MM.1S (cell line): ENCODE measurements around the gene FNIP2.

Experiments
- DNase-seq: peaks from one replicate; pipeline ENCODE4 v3.0.0-alpha.2; 2015
- H2AFZ ChIP-seq: fragments of 300-600 bp; sonication (generic); 2 replicates; pipeline ENCODE4 v1.6.0; 2016; ENCODE audit warnings: antibody characterized with exemption, low read length
- H3F3A ChIP-seq: fragments of 300-600 bp; sonication (generic); 2 replicates; pipeline ENCODE4 v1.6.1; 2016; ENCODE audit warnings: mild to moderate bottlenecking, antibody characterized with exemption, low read length, moderate library complexity, mixed read lengths; ENCODE audit not compliant: insufficient read depth
- H3K27ac ChIP-seq: fragments of 300-600 bp; sonication (generic); 2 replicates; pipeline ENCODE4 v1.5.1; 2016; ENCODE audit warnings: mild to moderate bottlenecking, low read length
- H3K27me3 ChIP-seq: fragments of 300-600 bp; sonication (generic); replicated peaks from 2 replicates; pipeline ENCODE4 v1.6.0; 2016; ENCODE audit warnings: low read length; ENCODE audit not compliant: insufficient read depth
- H3K36me3 ChIP-seq: fragments of 300-600 bp; sonication (generic); replicated peaks from 2 replicates; pipeline ENCODE4 v1.6.1; 2016; ENCODE audit warnings: mild to moderate bottlenecking, low read length, mixed read lengths; ENCODE audit not compliant: insufficient read depth
- H3K4me1 ChIP-seq: fragments of 300-600 bp; sonication (generic); 2 replicates; pipeline ENCODE4 v1.6.1; 2016; ENCODE audit warnings: low read length, mixed read lengths
- H3K4me2 ChIP-seq: fragments of 300-600 bp; sonication (generic); 2 replicates; pipeline ENCODE4 v1.6.0; 2016; ENCODE audit warnings: low read depth, low read length
- H3K4me3 ChIP-seq: fragments of 300-600 bp; sonication (generic); 2 replicates; pipeline ENCODE4 v1.5.1; 2016; ENCODE audit warnings: low read length, mixed read lengths
- H3K79me2 ChIP-seq: fragments of 300-600 bp; sonication (generic); 2 replicates; pipeline ENCODE4 v1.6.1; 2016; ENCODE audit warnings: mixed run types, low read length, mixed read lengths
- H3K9ac ChIP-seq: fragments of 300-600 bp; sonication (generic); 2 replicates; pipeline ENCODE4 v1.6.1; 2016; ENCODE audit warnings: low read length, mixed read lengths
- H3K9me2 ChIP-seq: fragments of 300-600 bp; sonication (generic); replicated peaks from 2 replicates; pipeline ENCODE4 v1.6.1; 2016; ENCODE audit warnings: mild to moderate bottlenecking, low read length, mixed read lengths; ENCODE audit not compliant: insufficient read depth
- H3K9me3 ChIP-seq: fragments of 300-600 bp; sonication (generic); replicated peaks from 2 replicates; pipeline ENCODE4 v1.6.1; 2016; ENCODE audit warnings: mild to moderate bottlenecking, low read length, mixed read lengths; ENCODE audit not compliant: insufficient read depth
- H4K20me1 ChIP-seq: fragments of 300-600 bp; sonication (generic); 2 replicates; pipeline ENCODE4 v1.6.1; 2016; ENCODE audit warnings: mild to moderate bottlenecking, low read length, moderate library complexity, mixed read lengths; ENCODE audit not compliant: insufficient read depth
- EZH2 ChIP-seq: fragments of 300-600 bp; sonication (generic); optimal IDR thresholded peaks from 2 replicates; pipeline ENCODE3; 2017; ENCODE audit warnings: low read depth, mild to moderate bottlenecking, antibody characterized with exemption, low read length, mixed read lengths
- EZH2phosphoT487 ChIP-seq: fragments of 300-600 bp; sonication (generic); IDR thresholded peaks from 2 replicates; pipeline ENCODE4 v1.6.1; 2018; ENCODE audit warnings: antibody characterized with exemption, low read length
- TF ChIP-seq, protein P1 (sequence below): fragments of 300-600 bp; sonication (generic); IDR thresholded peaks from 2 replicates; pipeline ENCODE4 v1.5.1; 2016; ENCODE audit warnings: antibody characterized with exemption, low read length, mixed read lengths

Gene FNIP2

DNA sequence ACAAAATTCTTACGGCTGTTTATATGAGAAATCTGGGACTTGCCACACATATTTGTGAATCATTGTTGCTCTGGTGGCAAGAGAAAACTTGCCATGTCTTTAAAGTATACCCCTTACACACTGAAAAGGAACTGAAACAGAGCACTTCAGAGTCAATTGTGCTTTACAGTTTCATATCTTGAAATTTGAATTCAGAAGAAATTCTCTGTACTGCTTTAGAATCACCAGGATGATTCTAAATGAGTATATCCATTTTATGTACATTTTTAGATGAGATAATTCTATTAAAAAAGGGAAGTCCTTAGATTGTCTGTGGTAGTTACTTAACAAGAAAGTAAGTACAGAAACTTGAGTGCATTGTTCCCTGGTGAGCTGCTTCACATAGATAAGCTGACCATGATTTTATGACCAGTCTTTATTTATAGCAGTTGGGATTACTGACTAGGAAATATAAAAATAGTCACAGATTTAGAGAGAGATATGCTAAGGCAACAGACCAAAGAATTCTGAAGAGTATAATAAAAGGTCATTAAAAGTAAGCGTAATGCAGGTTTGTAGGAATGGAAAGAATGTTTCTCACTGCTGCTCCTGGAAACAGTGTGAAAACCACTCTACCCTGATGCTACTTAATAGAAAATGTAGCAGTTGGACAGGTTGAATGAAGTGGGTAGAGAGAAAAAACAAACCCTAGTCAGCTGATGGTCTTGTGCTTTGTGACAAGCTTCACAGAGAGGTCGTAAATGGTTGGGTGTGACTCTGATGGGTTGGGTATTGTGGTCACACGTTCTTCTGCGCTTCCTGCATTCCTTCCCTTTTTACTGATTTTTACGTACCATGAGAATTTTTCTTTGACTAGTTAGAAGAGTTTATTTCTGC lies 41.0 kb downstream of the FNIP2 start:
- Histone ChIP-seq H3K36me3 (no peaks in the 10 kb centered on the region), H3K4me2 (peak overlapping the region; percentile 89), H3K79me2 (peaks cover 75% of the 10 kb centered on the region), H3K9me3 (no peaks in the 10 kb centered on the region), H3K9ac (peak overlapping the region; percentile 50), H3K9me2 (no peaks in the 10 kb centered on the region), H3F3A (peaks cover 34% of the 10 kb centered on the region), H3K4me1 (peaks cover 45% of the 10 kb centered on the region), H3K27me3 (no peaks in the 10 kb centered on the region), H2AFZ (no peak overlapping the region), H4K20me1 (no peaks in the 10 kb centered on the region), H3K27ac (peak overlapping the region; percentile 89), H3K4me3 (peak overlapping the region; percentile 50)
- TF ChIP-seq EZH2 (no peak), EZH2phosphoT487 (no peak)
- TF ChIP-seq, protein P1, sequence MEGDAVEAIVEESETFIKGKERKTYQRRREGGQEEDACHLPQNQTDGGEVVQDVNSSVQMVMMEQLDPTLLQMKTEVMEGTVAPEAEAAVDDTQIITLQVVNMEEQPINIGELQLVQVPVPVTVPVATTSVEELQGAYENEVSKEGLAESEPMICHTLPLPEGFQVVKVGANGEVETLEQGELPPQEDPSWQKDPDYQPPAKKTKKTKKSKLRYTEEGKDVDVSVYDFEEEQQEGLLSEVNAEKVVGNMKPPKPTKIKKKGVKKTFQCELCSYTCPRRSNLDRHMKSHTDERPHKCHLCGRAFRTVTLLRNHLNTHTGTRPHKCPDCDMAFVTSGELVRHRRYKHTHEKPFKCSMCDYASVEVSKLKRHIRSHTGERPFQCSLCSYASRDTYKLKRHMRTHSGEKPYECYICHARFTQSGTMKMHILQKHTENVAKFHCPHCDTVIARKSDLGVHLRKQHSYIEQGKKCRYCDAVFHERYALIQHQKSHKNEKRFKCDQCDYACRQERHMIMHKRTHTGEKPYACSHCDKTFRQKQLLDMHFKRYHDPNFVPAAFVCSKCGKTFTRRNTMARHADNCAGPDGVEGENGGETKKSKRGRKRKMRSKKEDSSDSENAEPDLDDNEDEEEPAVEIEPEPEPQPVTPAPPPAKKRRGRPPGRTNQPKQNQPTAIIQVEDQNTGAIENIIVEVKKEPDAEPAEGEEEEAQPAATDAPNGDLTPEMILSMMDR: no peak
- peak; percentile 67 for DNase-seq

DNA sequence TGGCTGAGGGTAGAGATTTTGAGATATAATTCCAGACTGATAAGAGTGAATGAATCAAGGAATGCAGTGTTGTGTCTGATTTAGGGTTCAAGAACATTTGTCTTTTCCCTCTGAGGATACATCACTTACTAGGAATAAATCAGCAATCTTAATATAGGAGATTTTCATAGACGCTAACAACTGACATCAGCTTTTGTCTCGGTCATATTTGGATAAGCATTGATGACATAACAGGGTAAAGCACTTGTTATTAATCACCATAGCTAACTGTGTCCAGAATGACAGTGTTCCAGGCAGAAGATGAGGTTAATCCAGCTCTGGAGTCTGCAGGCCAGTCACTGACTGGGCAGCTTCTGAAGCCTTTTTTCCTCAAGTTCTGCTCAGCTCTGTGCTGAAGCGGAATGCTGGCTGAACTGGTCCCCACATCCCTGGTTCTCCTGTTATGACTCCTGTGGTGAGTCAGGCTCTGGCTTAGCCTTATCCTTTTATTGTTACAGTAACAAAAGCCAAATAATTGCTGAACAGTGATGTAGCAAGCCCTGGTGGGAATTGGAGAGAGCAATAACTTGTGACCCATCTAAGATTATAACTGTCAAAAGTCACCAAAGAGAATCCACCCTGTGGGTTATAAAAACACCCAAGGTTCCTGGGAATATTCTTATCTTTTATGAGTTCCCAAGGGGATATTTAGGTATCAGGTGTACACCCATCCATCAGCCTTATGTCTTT lies 41.8 kb downstream of the FNIP2 start:
- peak overlapping the region; percentile 89 for H3K27ac ChIP-seq
- H4K20me1 ChIP-seq: no peaks in the 10 kb centered on the region
- peaks cover 34% of the 10 kb centered on the region for H3F3A ChIP-seq
- peaks cover 82% of the 10 kb centered on the region for H3K79me2 ChIP-seq
- no peaks in the 10 kb centered on the region for H3K9me3 ChIP-seq
- H3K27me3 ChIP-seq: no peaks in the 10 kb centered on the region
- peak overlapping the region; percentile 89 for H3K4me2 ChIP-seq
- H3K4me1 ChIP-seq: peaks cover 39% of the 10 kb centered on the region
- H3K9me2 ChIP-seq: no peaks in the 10 kb centered on the region
- TF ChIP-seq, protein P1: no peak
- TF ChIP-seq EZH2phosphoT487: no peak
- TF ChIP-seq EZH2: no peak
- peak overlapping the region; percentile 50 for H3K9ac ChIP-seq
- no peak for DNase-seq
- peak overlapping the region; percentile 50 for H3K4me3 ChIP-seq
- H3K36me3 ChIP-seq: no peaks in the 10 kb centered on the region
- H2AFZ ChIP-seq: no peak overlapping the region

DNA sequence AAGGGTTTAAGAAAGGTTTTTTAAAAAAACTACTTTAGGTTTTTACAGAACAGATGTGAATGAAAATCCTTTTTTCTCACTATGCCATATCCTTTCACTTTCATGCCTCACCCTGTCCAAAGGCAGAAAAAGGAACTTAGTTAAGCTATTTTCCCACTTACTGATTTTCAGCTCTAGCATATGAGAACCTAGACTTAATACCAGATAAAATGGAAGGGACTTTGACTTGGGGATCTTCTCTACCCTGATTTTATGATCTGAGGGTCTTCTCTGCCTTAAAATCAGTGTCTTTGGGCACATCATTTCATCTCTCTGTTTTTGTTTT lies 42.4 kb downstream of the FNIP2 start:
- Histone ChIP-seq H3K9ac (peak overlapping the region; percentile 50; the same call in 1 of the 2 replicates), H3K4me1 (peaks cover 36% of the 10 kb centered on the region), H3K27ac (peak overlapping the region; percentile 89; the same call in 1 of the 2 replicates), H4K20me1 (no peaks in the 10 kb centered on the region), H3K4me2 (peak overlapping the region; percentile 89), H3K79me2 (peaks cover 82% of the 10 kb centered on the region), H3F3A (peaks cover 34% of the 10 kb centered on the region), H3K4me3 (peak overlapping the region; percentile 50), H2AFZ (no peak overlapping the region), H3K36me3 (no peaks in the 10 kb centered on the region), H3K9me2 (no peaks in the 10 kb centered on the region), H3K9me3 (no peaks in the 10 kb centered on the region), H3K27me3 (no peaks in the 10 kb centered on the region)
- DNase-seq: no peak
- TF ChIP-seq EZH2: no peak
- TF ChIP-seq EZH2phosphoT487: no peak
- TF ChIP-seq, protein P1: no peak
